HepG2 (cell line): ENCODE data around the gene LMTK2. TPM values are rescaled to one million over a fixed set of nuclear protein-coding genes. Genes with fewer than 3 reads are reported as not detected.

Experiments
- ARID3A ChIP-seq: IDR thresholded peaks from 2 replicates; pipeline ENCODE4 v1.6.1; 2012; ENCODE audit warnings: low read depth, low read length, improper control_type of control experiment
- CBX1 ChIP-seq: IDR thresholded peaks from one replicate; pipeline ENCODE4 v1.6.1; 2016; ENCODE audit warnings: antibody characterized with exemption, low read depth
- CEBPB ChIP-seq: IDR thresholded peaks from 2 replicates; pipeline ENCODE4 v1.6.1; 2011; ENCODE audit warnings: low read depth, low read length, improper control_type of control experiment, borderline replicate concordance
- CERS6 ChIP-seq: sonication (generic); formaldehyde crosslinking; IDR thresholded peaks from 2 replicates; pipeline ENCODE4 v1.5.0; 2020; ENCODE audit warnings: missing genetic modification reagents
- FOXA3 ChIP-seq: IDR thresholded peaks from 2 replicates; pipeline ENCODE4 v1.6.1; 2016; ENCODE audit warnings: missing genetic modification reagents, missing compliant biosample characterization
- GZF1 ChIP-seq: sonication (generic); formaldehyde crosslinking; IDR thresholded peaks from 2 replicates; pipeline ENCODE4 v1.5.1; 2020; ENCODE audit warnings: mild to moderate bottlenecking, missing genetic modification reagents
- HNF1A ChIP-seq, 2 experiments: sonication (generic) in 1 of 2; formaldehyde crosslinking in 1 of 2; IDR thresholded peaks; 2 replicates each; pipeline versions ENCODE4 v1.4.0 to v1.6.1; 2016 to 2020; ENCODE audit warnings: borderline replicate concordance in 1 of 2, low read depth in 1 of 2, mild to moderate bottlenecking in 1 of 2, missing genetic modification reagents in 1 of 2
- HNF1B ChIP-seq: sonication (generic); formaldehyde crosslinking; IDR thresholded peaks from 2 replicates; pipeline ENCODE4 v1.5.1; 2020; ENCODE audit warnings: mild to moderate bottlenecking, moderate library complexity, missing genetic modification reagents
- MED1 ChIP-seq: sonication (generic); formaldehyde crosslinking; IDR thresholded peaks from 2 replicates; pipeline ENCODE4 v1.4.0; 2020; ENCODE audit warnings: missing genetic modification reagents
- MIXL1 ChIP-seq: IDR thresholded peaks from 2 replicates; pipeline ENCODE4 v1.6.1; 2016
- NFE2L1 ChIP-seq: sonication (generic); formaldehyde crosslinking; IDR thresholded peaks from 2 replicates; pipeline ENCODE4 v1.4.0; 2020; ENCODE audit warnings: missing genetic modification reagents, mild to moderate bottlenecking, borderline replicate concordance
- ZFP36 ChIP-seq: fragments of 150-350 bp; IDR thresholded peaks from 2 replicates; pipeline ENCODE4 v1.6.1; 2018; ENCODE audit warnings: borderline replicate concordance, low read length, low read depth; ENCODE audit not compliant: partially characterized antibody
- ZNF260 ChIP-seq: sonication (generic); formaldehyde crosslinking; IDR thresholded peaks from 2 replicates; pipeline ENCODE4 v1.4.0; 2020; ENCODE audit warnings: missing genetic modification reagents, low read depth, mild to moderate bottlenecking, borderline replicate concordance
- polyA plus RNA-seq, 8 experiments: library from polyadenylated mRNA; depleted of rRNA in 3 of 8; stranded (reverse) in 7 of 8; unstranded in 1 of 8; fragments of >200 nt; fragmentation: Illumina TruSeq in 4 of 8; extraction: Trizol in 4 of 8; gene quantifications; 2 replicates each; pipeline versions ENCODE4 v1.2.1 to v1.2.3, GENCODE V29; 2011 to 2016; ENCODE audit warnings: low read depth in 4 of 8, missing spikeins in 1 of 8, mixed read lengths in 1 of 8; ENCODE audit not compliant: insufficient read depth in 1 of 8
- total RNA-seq, 5 experiments: library from RNA; depleted of rRNA; stranded (reverse); fragments of >200 nt; fragmentation: Illumina TruSeq; extraction: Trizol; gene quantifications; 2 replicates each; pipeline ENCODE4 v1.2.3, GENCODE V29; 2016; ENCODE audit warnings: low read depth in 1 of 5
- TF ChIP-seq, protein P1 (sequence below): sonication (generic); formaldehyde crosslinking; IDR thresholded peaks from 2 replicates; pipeline ENCODE4 v1.8.1; 2022; ENCODE audit warnings: low read depth, mild to moderate bottlenecking, missing genetic modification reagents
- TF ChIP-seq, protein P2 (sequence below): sonication (generic); formaldehyde crosslinking; IDR thresholded peaks from 2 replicates; pipeline ENCODE4 v1.4.0; 2020; ENCODE audit warnings: missing genetic modification reagents, borderline replicate concordance

Gene LMTK2
- total and polyA plus RNA-seq, 2 of the 13 experiments (the other 11 are each of a cell fraction or from before 2014, with no cell fraction given), result 9.5 to 11.7 TPM

DNA sequence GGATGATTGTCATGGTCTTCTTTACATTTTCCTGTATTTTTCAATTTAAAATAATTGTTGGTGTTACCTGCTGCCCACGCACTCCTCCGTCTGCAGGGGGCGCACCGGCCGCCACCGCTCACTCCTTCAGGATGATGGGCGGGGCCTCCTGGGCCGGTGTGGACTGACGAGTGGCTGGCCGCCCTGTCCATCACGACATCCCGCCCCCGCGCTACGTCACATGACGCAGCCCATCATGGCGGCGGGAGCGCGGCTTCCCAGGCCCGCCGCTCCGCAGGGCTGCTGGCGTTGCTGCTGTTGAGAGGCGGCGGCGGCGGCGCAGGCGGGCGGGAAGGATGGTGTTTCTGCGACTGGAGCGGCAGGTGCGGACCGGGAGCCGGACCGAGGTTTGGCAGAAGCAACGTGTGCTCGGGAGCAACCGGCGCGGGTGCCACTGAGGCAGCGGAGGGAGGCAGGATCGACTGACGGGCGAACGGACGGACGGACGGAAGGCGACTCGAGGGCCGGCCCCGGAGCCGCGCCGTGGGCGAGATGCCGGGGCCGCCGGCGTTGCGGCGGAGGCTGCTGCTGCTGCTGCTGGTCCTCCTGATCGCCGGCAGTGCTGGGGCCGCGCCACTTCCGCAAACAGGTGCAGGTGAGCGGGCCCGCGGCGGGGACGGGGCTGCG lies at the start of gene LMTK2 (continued):
- no peak; the same call in 1 of the 2 replicates for TF ChIP-seq ARID3A
- TF ChIP-seq HNF1B (CRISPR knock-in tag), result peak; percentile 79
- TF ChIP-seq HNF1A (IDR thresholded peaks at IDR 0.05; ENCODE audit: low read depth), result no peak
- peak; percentile 72 for TF ChIP-seq HNF1A (CRISPR knock-in tag; IDR thresholded peaks at IDR 0.05; ENCODE audit: borderline replicate concordance)
- no peak for TF ChIP-seq ZNF260 (CRISPR knock-in tag)
- TF ChIP-seq ZFP36, result no peak
- TF ChIP-seq, protein P1, sequence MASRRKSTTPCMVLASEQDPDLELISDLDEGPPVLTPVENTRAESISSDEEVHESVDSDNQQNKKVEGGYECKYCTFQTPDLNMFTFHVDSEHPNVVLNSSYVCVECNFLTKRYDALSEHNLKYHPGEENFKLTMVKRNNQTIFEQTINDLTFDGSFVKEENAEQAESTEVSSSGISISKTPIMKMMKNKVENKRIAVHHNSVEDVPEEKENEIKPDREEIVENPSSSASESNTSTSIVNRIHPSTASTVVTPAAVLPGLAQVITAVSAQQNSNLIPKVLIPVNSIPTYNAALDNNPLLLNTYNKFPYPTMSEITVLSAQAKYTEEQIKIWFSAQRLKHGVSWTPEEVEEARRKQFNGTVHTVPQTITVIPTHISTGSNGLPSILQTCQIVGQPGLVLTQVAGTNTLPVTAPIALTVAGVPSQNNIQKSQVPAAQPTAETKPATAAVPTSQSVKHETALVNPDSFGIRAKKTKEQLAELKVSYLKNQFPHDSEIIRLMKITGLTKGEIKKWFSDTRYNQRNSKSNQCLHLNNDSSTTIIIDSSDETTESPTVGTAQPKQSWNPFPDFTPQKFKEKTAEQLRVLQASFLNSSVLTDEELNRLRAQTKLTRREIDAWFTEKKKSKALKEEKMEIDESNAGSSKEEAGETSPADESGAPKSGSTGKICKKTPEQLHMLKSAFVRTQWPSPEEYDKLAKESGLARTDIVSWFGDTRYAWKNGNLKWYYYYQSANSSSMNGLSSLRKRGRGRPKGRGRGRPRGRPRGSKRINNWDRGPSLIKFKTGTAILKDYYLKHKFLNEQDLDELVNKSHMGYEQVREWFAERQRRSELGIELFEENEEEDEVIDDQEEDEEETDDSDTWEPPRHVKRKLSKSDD (CRISPR knock-in tag), result peak; percentile 90
- no peak for TF ChIP-seq MIXL1 (CRISPR knock-in tag)
- no peak for TF ChIP-seq GZF1 (CRISPR knock-in tag)
- TF ChIP-seq NFE2L1 (CRISPR knock-in tag), result no peak
- TF ChIP-seq CEBPB, result no peak
- peak; percentile 61 for TF ChIP-seq MED1 (CRISPR knock-in tag)
- TF ChIP-seq, protein P2, sequence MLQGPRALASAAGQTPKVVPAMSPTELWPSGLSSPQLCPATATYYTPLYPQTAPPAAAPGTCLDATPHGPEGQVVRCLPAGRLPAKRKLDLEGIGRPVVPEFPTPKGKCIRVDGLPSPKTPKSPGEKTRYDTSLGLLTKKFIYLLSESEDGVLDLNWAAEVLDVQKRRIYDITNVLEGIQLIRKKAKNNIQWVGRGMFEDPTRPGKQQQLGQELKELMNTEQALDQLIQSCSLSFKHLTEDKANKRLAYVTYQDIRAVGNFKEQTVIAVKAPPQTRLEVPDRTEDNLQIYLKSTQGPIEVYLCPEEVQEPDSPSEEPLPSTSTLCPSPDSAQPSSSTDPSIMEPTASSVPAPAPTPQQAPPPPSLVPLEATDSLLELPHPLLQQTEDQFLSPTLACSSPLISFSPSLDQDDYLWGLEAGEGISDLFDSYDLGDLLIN, result no peak
- TF ChIP-seq CERS6, result no peak
- no peak for TF ChIP-seq CBX1
- TF ChIP-seq FOXA3, result peak; percentile 32; the same call in 1 of the 2 replicates
